ENCODE results near the gene TNFRSF18. TPM values are rescaled to one million over a fixed set of nuclear protein-coding genes. Genes with fewer than 3 reads are reported as not detected.

TNFRSF18 gene
- total and polyA plus RNA-seq, 2 experiments from 2014 or later, result 1.3 TPM; not detected in 1

DNA sequence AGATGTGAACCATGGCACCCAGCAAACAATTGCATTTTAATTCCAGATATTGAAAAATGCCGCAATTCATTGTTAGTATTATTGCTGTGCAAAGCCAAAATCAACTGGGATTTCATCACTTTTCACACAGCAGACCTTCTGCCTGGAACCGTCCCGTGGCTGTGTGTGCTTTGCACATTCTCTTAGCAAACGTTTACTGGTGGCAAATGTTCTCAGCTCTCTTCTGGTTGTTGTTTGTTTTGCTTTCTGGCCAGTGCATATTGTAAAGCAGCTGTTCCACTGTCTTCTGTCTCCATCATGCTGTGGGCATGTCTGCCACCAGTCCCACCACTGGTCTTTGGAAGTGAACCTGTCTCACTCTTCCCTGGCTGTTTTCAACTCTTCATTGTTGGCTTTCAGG, 52.5 kb downstream of the TNFRSF18 start:
- Histone ChIP-seq H3K9me2 (replicated peaks; ENCODE audit: insufficient read depth) (no peaks in the 10 kb centered on the region), H3K27me3 (no peaks in the 10 kb centered on the region), H3K27ac (no peak overlapping the region), H3K9me3 (ENCODE audit: low read depth) (no peaks in the 10 kb centered on the region), H4K20me1 (ENCODE audit: insufficient read depth, poor library complexity, severe bottlenecking) (no peaks in the 10 kb centered on the region), H3K4me2 (no peak overlapping the region), H3K4me3 (no peak overlapping the region), H3K79me2 (no peaks in the 10 kb centered on the region), H2AFZ (no peak overlapping the region), H3K4me1 (ENCODE audit: insufficient read depth) (peaks cover 20% of the 10 kb centered on the region), H3K36me3 (replicated peaks; ENCODE audit: insufficient read depth, low read depth) (no peaks in the 10 kb centered on the region)
- 65% methylated on average over 4 of the region's 4 CpGs for WGBS (ENCODE audit: low lambda C conversion rate, missing lambda C conversion rate)
- TF ChIP-seq EZH2 (IDR thresholded peaks at IDR 0.05; ENCODE audit: borderline replicate concordance), result no peak
- no peak for TF ChIP-seq EZH2phosphoT487 (IDR thresholded peaks at IDR 0.05; ENCODE audit: low read depth, severe bottlenecking, unreplicated experiment)
- TF ChIP-seq, protein P1, sequence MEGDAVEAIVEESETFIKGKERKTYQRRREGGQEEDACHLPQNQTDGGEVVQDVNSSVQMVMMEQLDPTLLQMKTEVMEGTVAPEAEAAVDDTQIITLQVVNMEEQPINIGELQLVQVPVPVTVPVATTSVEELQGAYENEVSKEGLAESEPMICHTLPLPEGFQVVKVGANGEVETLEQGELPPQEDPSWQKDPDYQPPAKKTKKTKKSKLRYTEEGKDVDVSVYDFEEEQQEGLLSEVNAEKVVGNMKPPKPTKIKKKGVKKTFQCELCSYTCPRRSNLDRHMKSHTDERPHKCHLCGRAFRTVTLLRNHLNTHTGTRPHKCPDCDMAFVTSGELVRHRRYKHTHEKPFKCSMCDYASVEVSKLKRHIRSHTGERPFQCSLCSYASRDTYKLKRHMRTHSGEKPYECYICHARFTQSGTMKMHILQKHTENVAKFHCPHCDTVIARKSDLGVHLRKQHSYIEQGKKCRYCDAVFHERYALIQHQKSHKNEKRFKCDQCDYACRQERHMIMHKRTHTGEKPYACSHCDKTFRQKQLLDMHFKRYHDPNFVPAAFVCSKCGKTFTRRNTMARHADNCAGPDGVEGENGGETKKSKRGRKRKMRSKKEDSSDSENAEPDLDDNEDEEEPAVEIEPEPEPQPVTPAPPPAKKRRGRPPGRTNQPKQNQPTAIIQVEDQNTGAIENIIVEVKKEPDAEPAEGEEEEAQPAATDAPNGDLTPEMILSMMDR (IDR thresholded peaks at IDR 0.05; ENCODE audit: poor library complexity), result no peak
- DNase-seq (ENCODE audit: low spot score), result no peak

MicroRNAs within 50 kb of the gene (microRNA counts, 767-probe panel; counts per million panel counts)
- microRNA hsa-miR-200a-3p (8,130 counts per million, percentile 53 among the panel's probes with 10 or more counts), microRNA hsa-miR-200b-3p (11,013 counts per million, percentile 88 among the panel's probes with 10 or more counts), microRNA hsa-miR-429 (not detected)

Small RNA genes lying within 50 kb of the gene (microRNA-seq; reads per million reads assigned to microRNA genes)
- gene MIR200A (2,563 reads per million, percentile 85 among the genes with 10 or more reads in this experiment), gene MIR200B (11,578 reads per million, percentile 95 among the genes with 10 or more reads in this experiment), gene MIR429 (3,508 reads per million, percentile 89 among the genes with 10 or more reads in this experiment)

Small RNA genes lying within 50 kb of the gene (small RNA-seq; reads per million reads assigned to genes)
- gene MIR200A, result 117 reads per million, percentile 98 among the genes with 10 or more reads in this experiment
- gene MIR200B, result 563 reads per million, percentile 99 among the genes with 10 or more reads in this experiment
- gene MIR429, result 73.3 reads per million, percentile 97 among the genes with 10 or more reads in this experiment

Other genes with a start within 250 kb of the TNFRSF18 start
- gene NOC2L, start 247.3 kb downstream of the TNFRSF18 start, total RNA-seq, result 29.3 and 44.3 TPM in 2 replicates
- gene NOC2L, start 247.3 kb downstream of the TNFRSF18 start, polyA plus RNA-seq, result 66.6 and 68.1 TPM in 2 replicates
- 4.1 and 13.8 TPM in 2 replicates for gene KLHL17, start 246.0 kb downstream of the TNFRSF18 start, total RNA-seq
- gene KLHL17, start 246.0 kb downstream of the TNFRSF18 start, polyA plus RNA-seq, result 25.0 and 35.4 TPM in 2 replicates
- gene PLEKHN1, start 240.1 kb downstream of the TNFRSF18 start, total RNA-seq, result 0.60 and 0.72 TPM in 2 replicates
- gene PLEKHN1, start 240.1 kb downstream of the TNFRSF18 start, polyA plus RNA-seq, result 2.4 and 5.6 TPM in 2 replicates
- gene PERM1, start 224.5 kb downstream of the TNFRSF18 start, total RNA-seq, result not detected in 2 replicates
- gene PERM1, start 224.5 kb downstream of the TNFRSF18 start, polyA plus RNA-seq, result 1.3 and 1.6 TPM in 2 replicates
- gene HES4, start 206.5 kb downstream of the TNFRSF18 start, total RNA-seq, result 21.4 and 28.7 TPM in 2 replicates
- gene HES4, start 206.5 kb downstream of the TNFRSF18 start, polyA plus RNA-seq, result 74.5 and 107 TPM in 2 replicates
- 62.3 and 86.0 TPM in 2 replicates for gene ISG15, start 193.1 kb downstream of the TNFRSF18 start, total RNA-seq
- gene ISG15, start 193.1 kb downstream of the TNFRSF18 start, polyA plus RNA-seq, result 88.5 and 89.6 TPM in 2 replicates
- gene AGRN, start 186.5 kb downstream of the TNFRSF18 start, total RNA-seq, result 51.8 and 81.8 TPM in 2 replicates
- 53.3 and 61.2 TPM in 2 replicates for gene AGRN, start 186.5 kb downstream of the TNFRSF18 start, polyA plus RNA-seq
- gene RNF223, start 132.3 kb downstream of the TNFRSF18 start, total RNA-seq, result 0.08 and 0.43 TPM in 2 replicates
- gene RNF223, start 132.3 kb downstream of the TNFRSF18 start, polyA plus RNA-seq, result 0.88 and 2.6 TPM in 2 replicates
- gene C1orf159, start 90.5 kb downstream of the TNFRSF18 start, total RNA-seq, result 7.1 and 9.2 TPM in 2 replicates
- gene C1orf159, start 90.5 kb downstream of the TNFRSF18 start, polyA plus RNA-seq, result 21.7 and 25.1 TPM in 2 replicates
- gene TTLL10, start 32.7 kb downstream of the TNFRSF18 start, total RNA-seq, result not detected in 2 replicates
- 0.38 and 0.69 TPM in 2 replicates for gene TTLL10, start 32.7 kb downstream of the TNFRSF18 start, polyA plus RNA-seq
- gene TNFRSF4, start 7.6 kb upstream of the TNFRSF18 start, total RNA-seq, result 0.28 TPM in 1 of 2 replicates, not detected in the other
- gene TNFRSF4, start 7.6 kb upstream of the TNFRSF18 start, polyA plus RNA-seq, result 0.34 TPM in 1 of 2 replicates, not detected in the other
- gene SDF4, start 25.4 kb upstream of the TNFRSF18 start, total RNA-seq, result 110 and 156 TPM in 2 replicates
- gene SDF4, start 25.4 kb upstream of the TNFRSF18 start, polyA plus RNA-seq, result 296 and 311 TPM in 2 replicates
- gene B3GALT6, start 25.6 kb upstream of the TNFRSF18 start, total RNA-seq, result 28.8 and 28.9 TPM in 2 replicates
- gene B3GALT6, start 25.6 kb upstream of the TNFRSF18 start, polyA plus RNA-seq, result 36.3 and 36.9 TPM in 2 replicates
- gene C1QTNF12, start 40.1 kb upstream of the TNFRSF18 start, total RNA-seq, result 3.8 and 4.1 TPM in 2 replicates
- gene C1QTNF12, start 40.1 kb upstream of the TNFRSF18 start, polyA plus RNA-seq, result 5.2 and 6.6 TPM in 2 replicates
- gene UBE2J2, start 67.3 kb upstream of the TNFRSF18 start, total RNA-seq, result 31.3 and 31.7 TPM in 2 replicates
- gene UBE2J2, start 67.3 kb upstream of the TNFRSF18 start, polyA plus RNA-seq, result 66.7 and 81.0 TPM in 2 replicates
- gene SCNN1D, start 73.8 kb upstream of the TNFRSF18 start, total RNA-seq, result 1.0 and 1.8 TPM in 2 replicates
- 3.5 and 3.9 TPM in 2 replicates for gene SCNN1D, start 73.8 kb upstream of the TNFRSF18 start, polyA plus RNA-seq
- 50.9 and 56.0 TPM in 2 replicates for gene ACAP3, start 101.3 kb upstream of the TNFRSF18 start, total RNA-seq
- gene ACAP3, start 101.3 kb upstream of the TNFRSF18 start, polyA plus RNA-seq, result 87.1 and 108 TPM in 2 replicates
- gene PUSL1, start 102.0 kb upstream of the TNFRSF18 start, total RNA-seq, result 27.7 and 36.2 TPM in 2 replicates
- gene PUSL1, start 102.0 kb upstream of the TNFRSF18 start, polyA plus RNA-seq, result 27.4 and 37.2 TPM in 2 replicates
- 72.1 and 80.6 TPM in 2 replicates for gene INTS11, start 118.1 kb upstream of the TNFRSF18 start, total RNA-seq
- 73.7 and 80.4 TPM in 2 replicates for gene INTS11, start 118.1 kb upstream of the TNFRSF18 start, polyA plus RNA-seq
- 12.8 and 22.9 TPM in 2 replicates for gene CPTP, start 118.2 kb upstream of the TNFRSF18 start, total RNA-seq
- 43.2 and 45.6 TPM in 2 replicates for gene CPTP, start 118.2 kb upstream of the TNFRSF18 start, polyA plus RNA-seq
- gene TAS1R3, start 124.7 kb upstream of the TNFRSF18 start, total RNA-seq, result 0.17 TPM in 1 of 2 replicates, not detected in the other
- 0.42 and 1.0 TPM in 2 replicates for gene TAS1R3, start 124.7 kb upstream of the TNFRSF18 start, polyA plus RNA-seq
- gene DVL1, start 142.8 kb upstream of the TNFRSF18 start, total RNA-seq, result 58.0 and 61.6 TPM in 2 replicates
- gene DVL1, start 142.8 kb upstream of the TNFRSF18 start, polyA plus RNA-seq, result 49.1 and 50.5 TPM in 2 replicates
- 138 and 155 TPM in 2 replicates for gene MXRA8, start 152.0 kb upstream of the TNFRSF18 start, total RNA-seq
- 242 and 261 TPM in 2 replicates for gene MXRA8, start 152.0 kb upstream of the TNFRSF18 start, polyA plus RNA-seq
- gene AURKAIP1, start 168.6 kb upstream of the TNFRSF18 start, total RNA-seq, result 92.9 and 105 TPM in 2 replicates
- 238 and 246 TPM in 2 replicates for gene AURKAIP1, start 168.6 kb upstream of the TNFRSF18 start, polyA plus RNA-seq
- 151 and 166 TPM in 2 replicates for gene CCNL2, start 192.7 kb upstream of the TNFRSF18 start, total RNA-seq
- gene CCNL2, start 192.7 kb upstream of the TNFRSF18 start, polyA plus RNA-seq, result 284 and 364 TPM in 2 replicates
- 107 and 115 TPM in 2 replicates for gene MRPL20, start 200.7 kb upstream of the TNFRSF18 start, total RNA-seq
- 176 and 193 TPM in 2 replicates for gene MRPL20, start 200.7 kb upstream of the TNFRSF18 start, polyA plus RNA-seq
- 2.1 and 6.5 TPM in 2 replicates for gene ANKRD65, start 214.7 kb upstream of the TNFRSF18 start, total RNA-seq
- gene ANKRD65, start 214.7 kb upstream of the TNFRSF18 start, polyA plus RNA-seq, result 5.5 and 7.3 TPM in 2 replicates
- gene VWA1, start 229.1 kb upstream of the TNFRSF18 start, total RNA-seq, result 37.7 and 38.1 TPM in 2 replicates
- 114 and 131 TPM in 2 replicates for gene VWA1, start 229.1 kb upstream of the TNFRSF18 start, polyA plus RNA-seq
- gene ATAD3C, start 243.1 kb upstream of the TNFRSF18 start, total RNA-seq, result 0.10 TPM in 1 of 2 replicates, not detected in the other
- gene ATAD3C, start 243.1 kb upstream of the TNFRSF18 start, polyA plus RNA-seq, result 0.99 and 1.2 TPM in 2 replicates

Data from hepatocyte (in vitro differentiated cells).